Measurements from ENCODE around the gene ERG. TPM values are rescaled to one million over a fixed set of nuclear protein-coding genes. Genes with fewer than 3 reads are reported as not detected.

ERG gene
- total RNA-seq, 1 donor from 2014 or later = not detected

GRCh38 chr21:38448671-38449385, 49.4 kb downstream of the ERG start:
- no peak for DNase-seq (ENCODE audit: low spot score, unreplicated experiment)
- Mint-ChIP-seq H3K4me1 (ENCODE audit: low read depth) (no peaks in the 10 kb centered on the region), H3K27ac (no peak overlapping the region), H3K27me3 (peaks cover 12% of the 10 kb centered on the region), H3K4me3 (ENCODE audit: low read depth) (no peak overlapping the region), H3K36me3 (ENCODE audit: insufficient read depth) (no peaks in the 10 kb centered on the region), H3K9me3 (ENCODE audit: low read depth) (no peaks in the 10 kb centered on the region)
- TF ChIP-seq, protein P1, sequence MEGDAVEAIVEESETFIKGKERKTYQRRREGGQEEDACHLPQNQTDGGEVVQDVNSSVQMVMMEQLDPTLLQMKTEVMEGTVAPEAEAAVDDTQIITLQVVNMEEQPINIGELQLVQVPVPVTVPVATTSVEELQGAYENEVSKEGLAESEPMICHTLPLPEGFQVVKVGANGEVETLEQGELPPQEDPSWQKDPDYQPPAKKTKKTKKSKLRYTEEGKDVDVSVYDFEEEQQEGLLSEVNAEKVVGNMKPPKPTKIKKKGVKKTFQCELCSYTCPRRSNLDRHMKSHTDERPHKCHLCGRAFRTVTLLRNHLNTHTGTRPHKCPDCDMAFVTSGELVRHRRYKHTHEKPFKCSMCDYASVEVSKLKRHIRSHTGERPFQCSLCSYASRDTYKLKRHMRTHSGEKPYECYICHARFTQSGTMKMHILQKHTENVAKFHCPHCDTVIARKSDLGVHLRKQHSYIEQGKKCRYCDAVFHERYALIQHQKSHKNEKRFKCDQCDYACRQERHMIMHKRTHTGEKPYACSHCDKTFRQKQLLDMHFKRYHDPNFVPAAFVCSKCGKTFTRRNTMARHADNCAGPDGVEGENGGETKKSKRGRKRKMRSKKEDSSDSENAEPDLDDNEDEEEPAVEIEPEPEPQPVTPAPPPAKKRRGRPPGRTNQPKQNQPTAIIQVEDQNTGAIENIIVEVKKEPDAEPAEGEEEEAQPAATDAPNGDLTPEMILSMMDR (IDR thresholded peaks at IDR 0.05; ENCODE audit: unreplicated experiment) = no peak

DNA sequence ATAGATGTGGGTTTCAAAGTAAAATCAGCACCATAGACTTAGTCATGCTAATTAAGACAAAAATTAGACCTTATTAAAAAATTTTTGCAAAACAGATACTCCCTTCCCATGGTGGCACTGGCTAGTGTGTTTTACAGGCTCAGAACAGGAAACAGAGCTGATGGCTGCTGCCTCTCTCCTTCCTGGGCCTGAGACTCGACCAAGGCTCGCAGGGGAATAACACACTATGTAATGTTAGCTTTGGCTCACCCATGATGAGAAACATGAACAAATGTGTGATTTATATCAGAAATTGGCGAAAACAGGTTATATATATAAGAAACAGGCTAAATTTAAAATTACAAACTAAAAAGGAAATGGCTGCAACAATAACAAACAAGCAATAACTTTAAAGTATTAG, 50.7 kb downstream of the ERG start:
- TF ChIP-seq, protein P1 (IDR thresholded peaks at IDR 0.05; ENCODE audit: unreplicated experiment) = no peak
- no peaks in the 10 kb centered on the region for H3K9me3 Mint-ChIP-seq (ENCODE audit: low read depth)
- H3K27ac Mint-ChIP-seq = no peak overlapping the region
- no peak overlapping the region for H3K4me3 Mint-ChIP-seq (ENCODE audit: low read depth)
- H3K27me3 Mint-ChIP-seq = peaks cover 8% of the 10 kb centered on the region
- no peak for DNase-seq (ENCODE audit: low spot score, unreplicated experiment)
- no peaks in the 10 kb centered on the region for H3K36me3 Mint-ChIP-seq (ENCODE audit: insufficient read depth)
- no peaks in the 10 kb centered on the region for H3K4me1 Mint-ChIP-seq (ENCODE audit: low read depth)

DNA sequence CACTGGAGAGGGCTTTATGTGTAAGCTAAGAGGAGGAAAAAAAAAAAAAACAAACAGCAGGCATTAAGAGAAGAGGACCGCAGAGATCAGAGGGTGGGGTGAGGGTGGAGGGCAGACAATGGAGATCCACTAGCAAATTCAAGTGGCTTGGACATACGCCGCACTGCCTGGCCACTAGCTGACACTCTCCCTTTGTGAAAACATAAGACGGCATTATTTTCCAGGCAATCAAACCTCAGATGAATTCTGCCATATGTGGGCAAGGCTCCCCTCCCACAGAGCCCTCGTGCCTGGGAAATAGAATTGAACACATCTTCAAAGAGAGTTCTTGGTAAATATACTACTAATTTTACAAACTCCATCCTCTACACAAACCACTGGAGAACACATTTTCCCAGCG, 53.6 kb downstream of the ERG start:
- TF ChIP-seq, protein P1 (IDR thresholded peaks at IDR 0.05; ENCODE audit: unreplicated experiment) = no peak
- no peak overlapping the region for H3K4me3 Mint-ChIP-seq (ENCODE audit: low read depth)
- no peaks in the 10 kb centered on the region for H3K9me3 Mint-ChIP-seq (ENCODE audit: low read depth)
- H3K27me3 Mint-ChIP-seq = peaks cover 7% of the 10 kb centered on the region
- no peak for DNase-seq (ENCODE audit: low spot score, unreplicated experiment)
- H3K36me3 Mint-ChIP-seq (ENCODE audit: insufficient read depth) = no peaks in the 10 kb centered on the region
- H3K4me1 Mint-ChIP-seq (ENCODE audit: low read depth) = no peaks in the 10 kb centered on the region
- H3K27ac Mint-ChIP-seq = no peak overlapping the region

- H3K9me3 Mint-ChIP-seq (ENCODE audit: low read depth) = no peaks in the 10 kb centered on the region
- no peaks in the 10 kb centered on the region for H3K36me3 Mint-ChIP-seq (ENCODE audit: insufficient read depth)
- TF ChIP-seq, protein P1 (IDR thresholded peaks at IDR 0.05; ENCODE audit: unreplicated experiment) = no peak
- H3K4me3 Mint-ChIP-seq (ENCODE audit: low read depth) = no peak overlapping the region
- H3K4me1 Mint-ChIP-seq (ENCODE audit: low read depth) = no peaks in the 10 kb centered on the region
- H3K27me3 Mint-ChIP-seq = peaks cover 3% of the 10 kb centered on the region
- no peak overlapping the region for H3K27ac Mint-ChIP-seq
- no peak for DNase-seq (ENCODE audit: low spot score, unreplicated experiment)
Measured at GRCh38 chr21:38443110-38443509, 55.2 kb downstream of the ERG start.

DNA sequence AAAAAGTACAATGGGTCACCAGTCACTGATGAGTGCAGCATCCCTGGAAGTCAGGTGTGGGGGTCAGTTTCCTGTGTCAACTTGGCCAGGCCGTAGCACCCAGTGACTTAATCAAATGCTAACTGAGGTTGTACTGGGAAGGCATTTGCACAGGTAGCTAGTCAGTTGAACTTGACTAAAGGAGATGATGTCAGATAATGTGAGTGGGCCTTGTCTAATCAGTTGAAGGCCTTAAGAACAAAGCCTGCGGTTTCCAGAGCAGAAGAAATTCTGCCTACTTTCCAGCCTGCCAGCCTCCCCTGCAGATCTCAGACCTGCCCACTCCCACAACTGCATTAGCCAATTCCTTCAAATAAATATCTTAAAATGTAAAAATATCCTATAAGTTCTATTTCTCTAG, 57.1 kb downstream of the ERG start:
- Mint-ChIP-seq H3K4me3 (ENCODE audit: low read depth) (no peak overlapping the region), H3K27me3 (peaks cover 3% of the 10 kb centered on the region), H3K36me3 (ENCODE audit: insufficient read depth) (no peaks in the 10 kb centered on the region), H3K27ac (no peak overlapping the region), H3K9me3 (ENCODE audit: low read depth) (no peaks in the 10 kb centered on the region), H3K4me1 (ENCODE audit: low read depth) (no peaks in the 10 kb centered on the region)
- no peak for DNase-seq (ENCODE audit: low spot score, unreplicated experiment)
- TF ChIP-seq, protein P1 (IDR thresholded peaks at IDR 0.05; ENCODE audit: unreplicated experiment) = no peak
